Stomach (tissue), 4 donors: ENCODE results near the gene SLC16A7.

Source experiments
- POLR2A ChIP-seq, 4 donors: fragments of 450-650 bp; IDR thresholded peaks; one replicate each; pipeline ENCODE4 v1.6.1; 2016; ENCODE audit warnings: antibody characterized with exemption in 4 of 4, control low read depth in 2 of 4, mild to moderate bottlenecking in 1 of 4, moderate library complexity in 1 of 4
- TF ChIP-seq, protein P1 (sequence below), 7 experiments: fragments of 450-650 bp in 4 of 7; fragments of 200-600 bp in 3 of 7; sonication (generic) in 3 of 7; IDR thresholded peaks; one replicate each; pipeline ENCODE4 v1.5.1; 2016 to 2019; ENCODE audit warnings: antibody characterized with exemption in 7 of 7, control low read depth in 2 of 7, mild to moderate bottlenecking in 1 of 7

- TF ChIP-seq, protein P1, sequence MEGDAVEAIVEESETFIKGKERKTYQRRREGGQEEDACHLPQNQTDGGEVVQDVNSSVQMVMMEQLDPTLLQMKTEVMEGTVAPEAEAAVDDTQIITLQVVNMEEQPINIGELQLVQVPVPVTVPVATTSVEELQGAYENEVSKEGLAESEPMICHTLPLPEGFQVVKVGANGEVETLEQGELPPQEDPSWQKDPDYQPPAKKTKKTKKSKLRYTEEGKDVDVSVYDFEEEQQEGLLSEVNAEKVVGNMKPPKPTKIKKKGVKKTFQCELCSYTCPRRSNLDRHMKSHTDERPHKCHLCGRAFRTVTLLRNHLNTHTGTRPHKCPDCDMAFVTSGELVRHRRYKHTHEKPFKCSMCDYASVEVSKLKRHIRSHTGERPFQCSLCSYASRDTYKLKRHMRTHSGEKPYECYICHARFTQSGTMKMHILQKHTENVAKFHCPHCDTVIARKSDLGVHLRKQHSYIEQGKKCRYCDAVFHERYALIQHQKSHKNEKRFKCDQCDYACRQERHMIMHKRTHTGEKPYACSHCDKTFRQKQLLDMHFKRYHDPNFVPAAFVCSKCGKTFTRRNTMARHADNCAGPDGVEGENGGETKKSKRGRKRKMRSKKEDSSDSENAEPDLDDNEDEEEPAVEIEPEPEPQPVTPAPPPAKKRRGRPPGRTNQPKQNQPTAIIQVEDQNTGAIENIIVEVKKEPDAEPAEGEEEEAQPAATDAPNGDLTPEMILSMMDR (IDR thresholded peaks at IDR 0.05) = no peak
- TF ChIP-seq POLR2A (IDR thresholded peaks at IDR 0.05) = no peak
Measured at GRCh38 chr12:59787610-59788009, 191.8 kb downstream of the SLC16A7 start.
